Erythroblast (primary cell): Measurements from ENCODE around the gene THBS2.

Experiments used
- GATA1 ChIP-seq: IDR thresholded peaks from 2 replicates; pipeline ENCODE4 v1.6.1; 2011; ENCODE audit warnings: low read depth, mild to moderate bottlenecking, control low read depth, low read length, moderate library complexity
- POLR2A ChIP-seq: IDR thresholded peaks from 2 replicates; pipeline ENCODE4 v1.6.1; 2011; ENCODE audit warnings: mild to moderate bottlenecking, low read length

GRCh38 chr6:169300916-169301315 lies 47.3 kb upstream of the THBS2 start:
- no peak for TF ChIP-seq POLR2A
- TF ChIP-seq GATA1, result no peak
